GM21786 (cell line): Measurements from ENCODE around the gene KLHL18.
"Not testable (repeated sequence)": the region's sequence is repeated elsewhere in the genome, so short reads cannot be mapped to it uniquely, and the experiment has no call there.

ENCODE experiments used
- ATAC-seq: cut with Tn5 transposase; IDR thresholded peaks from one replicate; pipeline ENCODE4 v1.9.1; 2021; ENCODE audit not compliant: unreplicated experiment

KLHL18 gene

GRCh38 chr3:47282424-47283192, at the start of gene KLHL18, which contains the start of gene KIF9:
KLHL18 (plus strand) TSS chr3:47282944; CDS start chr3:47282966, 22 bp downstream.
KIF9 (minus strand) TSS chr3:47282799; CDS start chr3:47277374, 5,425 bp downstream.
- peak; percentile 73 for ATAC-seq

- no peak for ATAC-seq
Measured at GRCh38 chr3:47238017-47238416, 44.7 kb upstream of the KLHL18 start.

GRCh38 chr3:47239929-47240328, 42.8 kb upstream of the KLHL18 start:
- ATAC-seq, result no peak

GRCh38 chr3:47243419-47244147, 39.2 kb upstream of the KLHL18 start:
- no peak for ATAC-seq

- no peak for ATAC-seq
Measured at GRCh38 chr3:47244531-47245100, 38.1 kb upstream of the KLHL18 start.

- no peak for ATAC-seq
Measured at GRCh38 chr3:47245271-47245670, 37.5 kb upstream of the KLHL18 start.

GRCh38 chr3:47247131-47248064, 35.3 kb upstream of the KLHL18 start:
- no peak for ATAC-seq

- no peak for ATAC-seq
Measured at GRCh38 chr3:47250309-47251060, 32.3 kb upstream of the KLHL18 start.

- not testable (repeated sequence) for ATAC-seq
Measured at GRCh38 chr3:47251085-47251484, 31.7 kb upstream of the KLHL18 start.

GRCh38 chr3:47251689-47252088, 31.1 kb upstream of the KLHL18 start:
- ATAC-seq, result no peak

GRCh38 chr3:47256331-47256730, 26.4 kb upstream of the KLHL18 start:
- not testable (repeated sequence) for ATAC-seq

- ATAC-seq, result no peak
Measured at GRCh38 chr3:47259114-47259513, 23.6 kb upstream of the KLHL18 start.

GRCh38 chr3:47260605-47261004, 22.1 kb upstream of the KLHL18 start:
- no peak for ATAC-seq

- no peak for ATAC-seq
Measured at GRCh38 chr3:47261301-47261700, 21.4 kb upstream of the KLHL18 start.

- no peak for ATAC-seq
Measured at GRCh38 chr3:47265008-47265407, 17.7 kb upstream of the KLHL18 start.

- no peak for ATAC-seq
Measured at GRCh38 chr3:47265725-47266428, 16.9 kb upstream of the KLHL18 start.

GRCh38 chr3:47266709-47267489, 15.8 kb upstream of the KLHL18 start:
- ATAC-seq, result peak; percentile 56

- ATAC-seq, result no peak
Measured at GRCh38 chr3:47267490-47267824, 15.3 kb upstream of the KLHL18 start.

GRCh38 chr3:47270526-47270925, 12.2 kb upstream of the KLHL18 start:
- no peak for ATAC-seq
